H9 (cell line): ENCODE measurements around the gene CACNA2D3. TPM values are rescaled to one million over a fixed set of nuclear protein-coding genes. Genes with fewer than 3 reads are reported as not detected.

Source experiments
- DNase-seq: peaks from one replicate; pipeline ENCODE4 v3.0.0-alpha.2; 2017
- H2AFZ ChIP-seq: one replicate; pipeline ENCODE4 v1.6.1; 2013; ENCODE audit warnings: mild to moderate bottlenecking, low read length, control low read depth, moderate library complexity
- H2AK5ac ChIP-seq: 2 replicates; pipeline ENCODE4 v1.6.1; 2013; ENCODE audit warnings: low read length, control low read depth, mixed read lengths; ENCODE audit not compliant: insufficient read length
- H2BK120ac ChIP-seq: one replicate; pipeline ENCODE4 v1.6.1; 2013; ENCODE audit warnings: low read depth, mild to moderate bottlenecking, low read length, control low read depth, inconsistent platforms; ENCODE audit not compliant: poor library complexity, severe bottlenecking
- H2BK12ac ChIP-seq: 2 replicates; pipeline ENCODE4 v1.6.1; 2013; ENCODE audit warnings: low read length, control low read depth, mixed read lengths, low read depth; ENCODE audit not compliant: insufficient read length
- H2BK15ac ChIP-seq: 2 replicates; pipeline ENCODE4 v1.6.1; 2013; ENCODE audit warnings: low read depth, low read length, control low read depth
- H2BK20ac ChIP-seq: one replicate; pipeline ENCODE4 v1.6.1; 2013; ENCODE audit warnings: low read depth, mild to moderate bottlenecking, low read length, control low read depth, inconsistent platforms; ENCODE audit not compliant: poor library complexity, severe bottlenecking
- H2BK5ac ChIP-seq: 2 replicates; pipeline ENCODE4 v1.6.1; 2013; ENCODE audit warnings: low read length, control low read depth, mixed read lengths; ENCODE audit not compliant: insufficient read length
- H3K14ac ChIP-seq: 2 replicates; pipeline ENCODE4 v1.6.1; 2013; ENCODE audit warnings: low read length, control low read depth; ENCODE audit not compliant: insufficient read depth
- H3K18ac ChIP-seq: 2 replicates; pipeline ENCODE4 v1.6.1; 2013; ENCODE audit warnings: low read depth, mild to moderate bottlenecking, mixed read lengths, low read length, control low read depth; ENCODE audit not compliant: insufficient read length
- H3K23ac ChIP-seq: 2 replicates; pipeline ENCODE4 v1.6.1; 2013; ENCODE audit warnings: low read length, control low read depth, mixed read lengths, low read depth; ENCODE audit not compliant: insufficient read length
- H3K23me2 ChIP-seq: 2 replicates; pipeline ENCODE4 v1.6.1; 2013; ENCODE audit warnings: low read depth, mild to moderate bottlenecking, mixed read lengths, low read length, control low read depth; ENCODE audit not compliant: insufficient read length, poor library complexity, severe bottlenecking
- H3K27ac ChIP-seq: 2 replicates; pipeline ENCODE4 v1.5.1; 2013; ENCODE audit warnings: low read length, control low read depth, mixed read lengths, low read depth; ENCODE audit not compliant: insufficient read length
- H3K27me3 ChIP-seq: 2 replicates; pipeline ENCODE4 v1.6.1; 2013; ENCODE audit warnings: low read length, control low read depth, inconsistent platforms; ENCODE audit not compliant: insufficient read depth
- H3K4ac ChIP-seq: 2 replicates; pipeline ENCODE4 v1.6.1; 2013; ENCODE audit warnings: low read depth, mild to moderate bottlenecking, control low read depth, inconsistent platforms, low read length, moderate library complexity
- H3K4me1 ChIP-seq: 2 replicates; pipeline ENCODE4 v1.6.1; 2013; ENCODE audit warnings: low read length, control low read depth, inconsistent platforms; ENCODE audit not compliant: insufficient read depth
- H3K4me2 ChIP-seq: 2 replicates; pipeline ENCODE4 v1.6.1; 2013; ENCODE audit warnings: low read length, control low read depth, mixed read lengths; ENCODE audit not compliant: insufficient read length, insufficient read depth
- H3K56ac ChIP-seq: 2 replicates; pipeline ENCODE4 v1.6.1; 2013; ENCODE audit warnings: low read depth, mild to moderate bottlenecking, mixed read lengths, low read length, control low read depth; ENCODE audit not compliant: insufficient read length
- H3K79me1 ChIP-seq: 2 replicates; pipeline ENCODE4 v1.6.1; 2013; ENCODE audit warnings: low read depth, mild to moderate bottlenecking, moderate library complexity, low read length, control low read depth, inconsistent platforms; ENCODE audit not compliant: insufficient read depth, poor library complexity, severe bottlenecking
- H3K79me2 ChIP-seq: 2 replicates; pipeline ENCODE4 v1.6.1; 2013; ENCODE audit warnings: low read length, control low read depth, inconsistent platforms; ENCODE audit not compliant: insufficient read depth
- H3K9ac ChIP-seq: 2 replicates; pipeline ENCODE4 v1.6.1; 2013; ENCODE audit warnings: low read length, control low read depth, mixed read lengths; ENCODE audit not compliant: insufficient read length; ENCODE audit errors: extremely low read depth
- H3K9me3 ChIP-seq: one replicate; pipeline ENCODE4 v1.6.1; 2013; ENCODE audit warnings: low read depth, low read length, inconsistent platforms; ENCODE audit not compliant: control insufficient read depth
- H3T11ph ChIP-seq: one replicate; pipeline ENCODE4 v1.6.1; 2013; ENCODE audit warnings: mild to moderate bottlenecking, low read length, control low read depth, inconsistent platforms
- H4K20me1 ChIP-seq: one replicate; pipeline ENCODE4 v1.6.1; 2013; ENCODE audit not compliant: control insufficient read depth, insufficient read length, insufficient read depth
- H4K5ac ChIP-seq: 2 replicates; pipeline ENCODE4 v1.6.1; 2013; ENCODE audit warnings: low read depth, mild to moderate bottlenecking, mixed read lengths, low read length, control low read depth; ENCODE audit not compliant: insufficient read length
- H4K8ac ChIP-seq: replicated peaks from 2 replicates; pipeline ENCODE4 v1.6.1; 2013; ENCODE audit warnings: low read length, control low read depth, mixed read lengths, low read depth; ENCODE audit not compliant: insufficient read length
- H4K91ac ChIP-seq: 2 replicates; pipeline ENCODE4 v1.6.1; 2013; ENCODE audit warnings: low read depth, mild to moderate bottlenecking, moderate library complexity, mixed read lengths, low read length, control low read depth; ENCODE audit not compliant: insufficient read length
- H3K27ac Mint-ChIP-seq, 3 experiments: 2 replicates in 2 of 3; 3 replicates in 1 of 3; pipeline ENCODE4 v1.8.0; 2020 to 2021; ENCODE audit warnings: mixed read lengths in 3 of 3, mild to moderate bottlenecking in 1 of 3, moderate library complexity in 1 of 3
- H3K27me3 Mint-ChIP-seq: 2 replicates; pipeline ENCODE4 v1.8.0; 2021; ENCODE audit warnings: low read depth, mild to moderate bottlenecking, moderate library complexity, mixed read lengths
- H3K36me3 Mint-ChIP-seq, 3 experiments: 2 replicates in 2 of 3; 3 replicates in 1 of 3; pipeline ENCODE4 v1.8.0; 2020 to 2021; ENCODE audit warnings: low read depth in 3 of 3, mixed read lengths in 3 of 3; ENCODE audit not compliant: insufficient read depth in 1 of 3
- H3K4me1 Mint-ChIP-seq, 2 experiments: 2 replicates each; pipeline ENCODE4 v1.8.0; 2020; ENCODE audit warnings: mixed read lengths in 2 of 2
- H3K4me3 Mint-ChIP-seq, 2 experiments: 2 replicates in 1 of 2; 3 replicates in 1 of 2; pipeline ENCODE4 v1.8.0; 2020 to 2021; ENCODE audit warnings: mild to moderate bottlenecking in 2 of 2, mixed read lengths in 2 of 2, moderate library complexity in 1 of 2
- H3K9me3 Mint-ChIP-seq, 2 experiments: 2 replicates in 1 of 2; 3 replicates in 1 of 2; pipeline ENCODE4 v1.8.0; 2020; ENCODE audit warnings: mild to moderate bottlenecking in 2 of 2, mixed read lengths in 2 of 2, moderate library complexity in 1 of 2
- WGBS: extraction: QIAGEN DNeasy Blood & Tissue Kit; methylation state at CpG from one replicate; pipeline ENCODE4 v1.1.7; 2013; ENCODE audit warnings: missing lambda C conversion rate, low lambda C conversion rate, mixed read lengths; ENCODE audit not compliant: insufficient read length; ENCODE audit errors: extremely low coverage; 5-methylcytosine and 5-hydroxymethylcytosine counted together
- total RNA-seq: library from RNA; stranded (reverse); gene quantifications from 2 replicates; pipeline ENCODE4 v1.2.1, GENCODE V29; 2021
- TF ChIP-seq, protein P1 (sequence below): fragments of 200-600 bp; sonication (generic); conservative IDR thresholded peaks from 3 replicates; pipeline ENCODE4 v1.8.0; 2021; ENCODE audit warnings: antibody characterized with exemption, mild to moderate bottlenecking

The CACNA2D3 gene
- total RNA-seq, 1 experiment from 2014 or later: 3.2 TPM

DNA sequence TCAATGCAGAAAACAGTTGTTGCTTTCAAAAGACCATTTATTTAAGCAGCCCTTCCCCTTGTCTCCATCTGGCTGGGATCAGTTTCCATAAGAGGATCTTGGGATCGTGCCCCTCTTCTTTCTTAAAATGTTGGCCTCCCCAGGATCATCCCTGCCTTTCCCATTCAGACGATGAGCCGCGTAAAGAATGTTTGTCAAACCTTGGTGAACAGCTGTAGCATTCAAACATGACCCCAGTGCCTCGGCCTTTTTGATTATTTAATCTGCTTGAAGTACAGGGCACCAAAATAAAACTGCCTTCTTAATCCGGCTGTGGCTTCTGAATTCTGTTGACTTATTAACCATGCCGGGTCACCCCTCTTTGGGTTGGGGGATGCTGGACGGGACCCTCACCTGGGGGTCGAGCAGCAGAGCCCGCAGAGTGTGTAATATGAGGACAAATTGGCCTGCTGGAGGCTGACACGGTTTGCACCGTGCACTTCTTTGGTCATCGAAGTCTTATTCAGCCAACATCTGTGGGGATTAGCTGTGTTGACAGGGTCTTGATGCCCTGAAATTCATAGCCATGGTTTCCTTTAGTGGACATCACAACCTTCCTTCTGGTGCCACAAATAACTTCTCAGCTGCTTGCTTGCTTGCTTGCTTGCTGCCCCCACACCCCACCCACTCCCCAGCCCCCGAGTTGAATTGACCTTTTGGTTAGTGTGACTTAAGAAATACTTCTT lies 805.9 kb downstream of the CACNA2D3 start, which contains the start of gene LRTM1:
TSS of gene LRTM1 (minus strand) at position 14 of the 725 bp plus-strand sequence. CDS start 148 bp downstream, outside the sequence.
- Histone ChIP-seq H3K79me2 (no peaks in the 10 kb centered on the region), H3K79me1 (no peaks in the 10 kb centered on the region), H2BK5ac (no peak within 1 kb of the TSS), H3K14ac (no peak within 1 kb of the TSS), H2AK5ac (no peak within 1 kb of the TSS), H4K5ac (no peak within 1 kb of the TSS), H3K27ac (no peak within 1 kb of the TSS), H3T11ph (no peak within 1 kb of the TSS), H2BK12ac (no peak within 1 kb of the TSS), H2BK120ac (no peak within 1 kb of the TSS), H3K23me2 (no peaks in the 10 kb centered on the region), H4K20me1 (no peaks in the 10 kb centered on the region), H3K56ac (no peak within 1 kb of the TSS), H4K8ac (no peak within 1 kb of the TSS), H3K9ac (no peak within 1 kb of the TSS), H3K27me3 (no peaks in the 10 kb centered on the region), H2BK15ac (no peak within 1 kb of the TSS), H2AFZ (no peak within 1 kb of the TSS), H3K4me2 (no peak within 1 kb of the TSS), H3K4me1 (no peaks in the 10 kb centered on the region), H3K4ac (no peak within 1 kb of the TSS), H3K9me3 (no peaks in the 10 kb centered on the region), H4K91ac (no peak within 1 kb of the TSS), H3K23ac (no peak within 1 kb of the TSS), H2BK20ac (no peak within 1 kb of the TSS), H3K18ac (no peak within 1 kb of the TSS)
- H3K9me3 Mint-ChIP-seq: no peaks in the 10 kb centered on the region
- no CpG with 5 or more reads among the region's 14 CpGs for WGBS
- TF ChIP-seq, protein P1, sequence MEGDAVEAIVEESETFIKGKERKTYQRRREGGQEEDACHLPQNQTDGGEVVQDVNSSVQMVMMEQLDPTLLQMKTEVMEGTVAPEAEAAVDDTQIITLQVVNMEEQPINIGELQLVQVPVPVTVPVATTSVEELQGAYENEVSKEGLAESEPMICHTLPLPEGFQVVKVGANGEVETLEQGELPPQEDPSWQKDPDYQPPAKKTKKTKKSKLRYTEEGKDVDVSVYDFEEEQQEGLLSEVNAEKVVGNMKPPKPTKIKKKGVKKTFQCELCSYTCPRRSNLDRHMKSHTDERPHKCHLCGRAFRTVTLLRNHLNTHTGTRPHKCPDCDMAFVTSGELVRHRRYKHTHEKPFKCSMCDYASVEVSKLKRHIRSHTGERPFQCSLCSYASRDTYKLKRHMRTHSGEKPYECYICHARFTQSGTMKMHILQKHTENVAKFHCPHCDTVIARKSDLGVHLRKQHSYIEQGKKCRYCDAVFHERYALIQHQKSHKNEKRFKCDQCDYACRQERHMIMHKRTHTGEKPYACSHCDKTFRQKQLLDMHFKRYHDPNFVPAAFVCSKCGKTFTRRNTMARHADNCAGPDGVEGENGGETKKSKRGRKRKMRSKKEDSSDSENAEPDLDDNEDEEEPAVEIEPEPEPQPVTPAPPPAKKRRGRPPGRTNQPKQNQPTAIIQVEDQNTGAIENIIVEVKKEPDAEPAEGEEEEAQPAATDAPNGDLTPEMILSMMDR: no peak
- no peaks in the 10 kb centered on the region for H3K27me3 Mint-ChIP-seq
- no peak within 1 kb of the TSS for H3K27ac Mint-ChIP-seq
- H3K4me1 Mint-ChIP-seq: peaks cover 10 to 11% of the 10 kb centered on the region in 2 experiments
- no peaks in the 10 kb centered on the region for H3K36me3 Mint-ChIP-seq
- no peak for DNase-seq
- no peak within 1 kb of the TSS for H3K4me3 Mint-ChIP-seq
